IMR-90 (cell line): ENCODE data around the gene STYXL1. TPM values are rescaled to one million over a fixed set of nuclear protein-coding genes. Genes with fewer than 3 reads are reported as not detected.

ENCODE experiments used
- ATAC-seq: fragments of 200-7000 bp; cut with Tn5 transposase; 2 replicates; pipeline ENCODE4 v1.9.1; 2020; ENCODE audit warnings: low read depth, mild to moderate bottlenecking, moderate library complexity
- BruUV-seq: library from RNA; stranded (reverse); fragments of 400-500 nt; replicated peaks from 2 replicates; lab custom pipeline; 2021; lab: Mats Ljungman, UMichigan
- CTCF ChIA-PET: fragments of 300-600 bp; formaldehyde crosslinking; extraction: SDS; loops from one replicate; lab custom pipeline; 2021; ENCODE audit warnings: antibody characterized with exemption; lab: Yijun Ruan, JAX
- POLR2A ChIA-PET: fragments of 300-600 bp; sonication (Branson Sonifier 250); formaldehyde crosslinking; loops from one replicate; lab custom pipeline; 2022; ENCODE audit warnings: antibody characterized with exemption; ENCODE audit not compliant: unreplicated experiment; lab: Charles Lee
- DNase-seq: peaks from one replicate; pipeline ENCODE4 v3.0.0; 2013
- H2AFZ ChIP-seq: replicated peaks from 2 replicates; pipeline ENCODE3; 2013; ENCODE audit warnings: low read length, mild to moderate bottlenecking; ENCODE audit not compliant: poor library complexity
- H2AK5ac ChIP-seq: 2 replicates; pipeline ENCODE4 v1.6.1; 2013; ENCODE audit warnings: low read depth, low read length, inconsistent platforms
- H2AK9ac ChIP-seq: replicated peaks from 2 replicates; pipeline ENCODE3; 2013; ENCODE audit warnings: mild to moderate bottlenecking, low read depth, low read length, moderate library complexity; ENCODE audit not compliant: poor library complexity
- H2BK120ac ChIP-seq: 2 replicates; pipeline ENCODE4 v1.6.1; 2013; ENCODE audit warnings: low read depth, low read length, inconsistent platforms
- H2BK15ac ChIP-seq: 3 replicates; pipeline ENCODE4 v1.6.1; 2013; ENCODE audit warnings: low read depth, low read length, inconsistent platforms
- H2BK20ac ChIP-seq: 2 replicates; pipeline ENCODE4 v1.6.1; 2013; ENCODE audit warnings: low read depth, mild to moderate bottlenecking, inconsistent platforms, low read length, moderate library complexity
- H2BK5ac ChIP-seq: 2 replicates; pipeline ENCODE4 v1.6.1; 2013; ENCODE audit warnings: mild to moderate bottlenecking, low read depth, low read length, inconsistent platforms; ENCODE audit not compliant: poor library complexity, severe bottlenecking
- H3K14ac ChIP-seq: replicated peaks from 2 replicates; pipeline ENCODE4 v1.6.1; 2013; ENCODE audit warnings: low read depth, low read length, inconsistent platforms
- H3K18ac ChIP-seq: 2 replicates; pipeline ENCODE4 v1.6.1; 2013; ENCODE audit warnings: low read depth, low read length, control low read depth
- H3K23ac ChIP-seq: 2 replicates; pipeline ENCODE4 v1.6.1; 2013; ENCODE audit warnings: low read depth, low read length, inconsistent platforms
- H3K27ac ChIP-seq: 2 replicates; pipeline ENCODE4 v1.5.1; 2013; ENCODE audit warnings: mild to moderate bottlenecking, control low read depth, low read length; ENCODE audit not compliant: insufficient read depth
- H3K27me3 ChIP-seq: 2 replicates; pipeline ENCODE4 v1.6.1; 2013; ENCODE audit warnings: low read length; ENCODE audit not compliant: control insufficient read depth, insufficient read depth
- H3K36me3 ChIP-seq: 2 replicates; pipeline ENCODE4 v1.6.1; 2013; ENCODE audit warnings: low read length, mixed read lengths; ENCODE audit not compliant: control insufficient read depth, insufficient read depth
- H3K4ac ChIP-seq: 2 replicates; pipeline ENCODE4 v1.6.1; 2013; ENCODE audit warnings: low read depth, low read length, inconsistent platforms
- H3K4me1 ChIP-seq: 2 replicates; pipeline ENCODE4 v1.6.1; 2013; ENCODE audit warnings: low read length, mixed read lengths; ENCODE audit not compliant: control insufficient read depth, insufficient read depth
- H3K4me2 ChIP-seq: 2 replicates; pipeline ENCODE4 v1.6.1; 2013; ENCODE audit warnings: low read depth, mild to moderate bottlenecking, control low read depth, low read length, moderate library complexity
- H3K4me3 ChIP-seq: 2 replicates; pipeline ENCODE4 v1.5.1; 2013; ENCODE audit warnings: low read depth, mild to moderate bottlenecking, control low read depth, low read length, moderate library complexity; ENCODE audit not compliant: insufficient read depth
- H3K56ac ChIP-seq: 2 replicates; pipeline ENCODE4 v1.6.1; 2013; ENCODE audit warnings: low read length, inconsistent platforms; ENCODE audit not compliant: insufficient read depth; ENCODE audit errors: extremely low read depth
- H3K79me1 ChIP-seq, 2 experiments: 2 replicates each; pipeline ENCODE4 v1.6.1; 2013; ENCODE audit warnings: low read length in 2 of 2, inconsistent platforms in 1 of 2, low read depth in 1 of 2
- H3K9ac ChIP-seq: 2 replicates; pipeline ENCODE4 v1.6.1; 2013; ENCODE audit warnings: low read depth, low read length, control low read depth
- H3K9me1 ChIP-seq: 2 replicates; pipeline ENCODE4 v1.6.1; 2013; ENCODE audit warnings: low read length, inconsistent platforms; ENCODE audit not compliant: insufficient read depth
- H3K9me3 ChIP-seq: 2 replicates; pipeline ENCODE4 v1.6.1; 2013; ENCODE audit warnings: low read length; ENCODE audit not compliant: control insufficient read depth, insufficient read depth
- H4K20me1 ChIP-seq: 2 replicates; pipeline ENCODE4 v1.6.1; 2013; ENCODE audit warnings: low read length, inconsistent platforms; ENCODE audit not compliant: insufficient read depth
- H4K5ac ChIP-seq: 2 replicates; pipeline ENCODE4 v1.6.1; 2013; ENCODE audit warnings: mild to moderate bottlenecking, low read depth, low read length, control low read depth
- H4K8ac ChIP-seq, 2 experiments: 2 replicates each; pipeline ENCODE4 v1.6.1; 2013; ENCODE audit warnings: low read depth in 2 of 2, low read length in 2 of 2, control low read depth in 1 of 2, inconsistent platforms in 1 of 2
- H4K91ac ChIP-seq: 2 replicates; pipeline ENCODE4 v1.6.1; 2013; ENCODE audit warnings: low read depth, low read length, inconsistent platforms; ENCODE audit not compliant: insufficient read depth
- BHLHE40 ChIP-seq: fragments of 150-350 bp; IDR thresholded peaks from 2 replicates; pipeline ENCODE4 v1.6.1; 2016; ENCODE audit warnings: mild to moderate bottlenecking, low read depth, low read length
- CEBPB ChIP-seq: IDR thresholded peaks from 2 replicates; pipeline ENCODE4 v1.6.1; 2012; ENCODE audit warnings: low read depth, low read length, improper control_type of control experiment
- CHD1 ChIP-seq: IDR thresholded peaks from 2 replicates; pipeline ENCODE4 v1.6.1; 2012; ENCODE audit warnings: low read depth, low read length, improper control_type of control experiment
- ELK1 ChIP-seq: fragments of 150-350 bp; IDR thresholded peaks from 2 replicates; pipeline ENCODE4 v1.6.1; 2016; ENCODE audit warnings: low read depth, mild to moderate bottlenecking, low read length, moderate library complexity, borderline replicate concordance
- FOS ChIP-seq: fragments of 150-350 bp; IDR thresholded peaks from 2 replicates; pipeline ENCODE4 v1.6.1; 2016; ENCODE audit warnings: low read depth, low read length
- MAFK ChIP-seq: IDR thresholded peaks from 2 replicates; pipeline ENCODE4 v1.6.1; 2012; ENCODE audit warnings: low read depth, low read length, improper control_type of control experiment
- MAZ ChIP-seq: IDR thresholded peaks from 2 replicates; pipeline ENCODE4 v1.6.1; 2012; ENCODE audit warnings: low read depth, mild to moderate bottlenecking, low read length, improper control_type of control experiment, moderate library complexity, borderline replicate concordance
- MXI1 ChIP-seq: IDR thresholded peaks from 2 replicates; pipeline ENCODE4 v1.6.1; 2012; ENCODE audit warnings: low read depth, mild to moderate bottlenecking, low read length, moderate library complexity, borderline replicate concordance
- NFE2L2 ChIP-seq: fragments of 150-350 bp; IDR thresholded peaks from 2 replicates; pipeline ENCODE4 v1.6.1; 2016; ENCODE audit warnings: low read depth, mild to moderate bottlenecking, low read length
- POLR2A ChIP-seq: IDR thresholded peaks from 2 replicates; pipeline ENCODE4 v1.6.1; 2012; ENCODE audit warnings: mild to moderate bottlenecking, low read depth, low read length
- RAD21 ChIP-seq: IDR thresholded peaks from 2 replicates; pipeline ENCODE4 v1.6.1; 2012; ENCODE audit warnings: low read length, improper control_type of control experiment
- RCOR1 ChIP-seq: IDR thresholded peaks from 2 replicates; pipeline ENCODE4 v1.6.1; 2012; ENCODE audit warnings: mild to moderate bottlenecking, low read length, improper control_type of control experiment; ENCODE audit not compliant: insufficient replicate concordance
- RFX5 ChIP-seq: IDR thresholded peaks from 2 replicates; pipeline ENCODE4 v1.8.0; 2012; ENCODE audit warnings: low read depth, mild to moderate bottlenecking, low read length, moderate library complexity
- SMC3 ChIP-seq: fragments of 150-350 bp; IDR thresholded peaks from 2 replicates; pipeline ENCODE4 v1.6.1; 2016; ENCODE audit warnings: low read depth, mild to moderate bottlenecking, antibody characterized with exemption, low read length, moderate library complexity
- WGBS, 2 experiments: methylation state at CpG; one replicate each; pipeline versions ENCODE4 v1.1.5 to v1.1.7; 2013; ENCODE audit warnings: missing lambda C conversion rate in 2 of 2; ENCODE audit not compliant: insufficient read length in 1 of 2; ENCODE audit errors: extremely low coverage in 2 of 2; 5-methylcytosine and 5-hydroxymethylcytosine counted together
- dilution Hi-C: fragments of 300-500 bp; cut with HindIII; formaldehyde crosslinking; loops from one replicate; pipeline ENCODE4 v1.14.3; 2018; ENCODE audit warnings: low sequenced_read_pairs; ENCODE audit not compliant: unreplicated experiment
- in situ Hi-C: fragments of 300-500 bp; cut with MboI; formaldehyde crosslinking; loops from 3 replicates; pipeline ENCODE4 v1.14.3; 2019; ENCODE audit warnings: low sequenced_read_pairs, inconsistent platforms, mixed read lengths
- intact Hi-C: fragments of 100-400 bp; cut with micrococcal nuclease; formaldehyde crosslinking; loops from 2 replicates; pipeline ENCODE4 v1.10.0; 2022
- polyA plus RNA-seq, 3 experiments: library from polyadenylated mRNA; depleted of rRNA; stranded (reverse); fragments of >200 nt; gene quantifications; 2 replicates each; pipeline ENCODE4 v1.2.3, GENCODE V29; 2012; ENCODE audit warnings: low replicate concordance in 1 of 3
- total RNA-seq: library from RNA; depleted of rRNA; stranded (reverse); fragments of >200 nt; gene quantifications from 2 replicates; pipeline ENCODE4 v1.2.3, GENCODE V29; 2012
- TF ChIP-seq, protein P1 (sequence below): fragments of 150-350 bp; IDR thresholded peaks from 2 replicates; pipeline ENCODE4 v1.6.1; 2017; ENCODE audit warnings: mild to moderate bottlenecking, antibody characterized with exemption, low read length, low read depth
- TF ChIP-seq, protein P2 (sequence below): conservative IDR thresholded peaks from 2 replicates; pipeline ENCODE4 v1.5.1; 2012; ENCODE audit warnings: mild to moderate bottlenecking, low read depth, low read length, improper control_type of control experiment

The STYXL1 gene
- total and polyA plus RNA-seq, 2 of the 4 experiments (the other 2 are of a cell fraction), result 66.1 to 73.8 TPM

GRCh38 chr7:75968012-75968411 is 79.8 kb downstream of the STYXL1 start:
- Histone ChIP-seq H3K18ac (no peak overlapping the region), H3K9ac (no peak overlapping the region), H3K79me1 (peaks cover 6 to 51% of the 10 kb centered on the region in 2 experiments), H3K27me3 (no peaks in the 10 kb centered on the region), H3K14ac (no peak overlapping the region), H2BK5ac (no peak overlapping the region), H3K27ac (no peak overlapping the region), H3K4me2 (no peak overlapping the region), H3K56ac (no peak overlapping the region), H2AK5ac (peak overlapping the region; percentile 4; the same call in 1 of the 2 replicates), H4K91ac (no peak overlapping the region), H2AK9ac (no peak overlapping the region), H4K8ac (no peak overlapping the region), H3K9me3 (no peaks in the 10 kb centered on the region), H4K20me1 (no peaks in the 10 kb centered on the region), H2BK15ac (no peak overlapping the region), H3K9me1 (peaks cover 21% of the 10 kb centered on the region), H3K4ac (no peak overlapping the region), H4K5ac (no peak overlapping the region), H3K23ac (no peak overlapping the region), H3K4me3 (no peak overlapping the region), H3K36me3 (peaks cover 12% of the 10 kb centered on the region; the same call in 1 of the 2 replicates), H2BK120ac (no peak overlapping the region), H2AFZ (no peak overlapping the region), H2BK20ac (no peak overlapping the region), H3K4me1 (peaks cover 17% of the 10 kb centered on the region)
- no CpG with 5 or more reads among the region's 10 CpGs for WGBS, 2 experiments
- CTCF ChIA-PET, result no interaction called here
- dilution Hi-C loops (no loop called here), intact Hi-C loops (loop anchor here (10.0 kb wide), 1 partner anchor 53 kb away; the partner anchor contains the start of gene POR), in situ Hi-C loops (no loop called here)
- TF ChIP-seq, protein P1, sequence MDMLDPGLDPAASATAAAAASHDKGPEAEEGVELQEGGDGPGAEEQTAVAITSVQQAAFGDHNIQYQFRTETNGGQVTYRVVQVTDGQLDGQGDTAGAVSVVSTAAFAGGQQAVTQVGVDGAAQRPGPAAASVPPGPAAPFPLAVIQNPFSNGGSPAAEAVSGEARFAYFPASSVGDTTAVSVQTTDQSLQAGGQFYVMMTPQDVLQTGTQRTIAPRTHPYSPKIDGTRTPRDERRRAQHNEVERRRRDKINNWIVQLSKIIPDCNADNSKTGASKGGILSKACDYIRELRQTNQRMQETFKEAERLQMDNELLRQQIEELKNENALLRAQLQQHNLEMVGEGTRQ, result no peak
- TF ChIP-seq CHD1 (no peak), RFX5 (no peak), SMC3 (no peak), CEBPB (no peak), BHLHE40 (no peak), POLR2A (no peak), MAFK (no peak), ELK1 (no peak), RAD21 (no peak), NFE2L2 (no peak), RCOR1 (no peak), MAZ (no peak), FOS (no peak), MXI1 (no peak)
- TF ChIP-seq, protein P2, sequence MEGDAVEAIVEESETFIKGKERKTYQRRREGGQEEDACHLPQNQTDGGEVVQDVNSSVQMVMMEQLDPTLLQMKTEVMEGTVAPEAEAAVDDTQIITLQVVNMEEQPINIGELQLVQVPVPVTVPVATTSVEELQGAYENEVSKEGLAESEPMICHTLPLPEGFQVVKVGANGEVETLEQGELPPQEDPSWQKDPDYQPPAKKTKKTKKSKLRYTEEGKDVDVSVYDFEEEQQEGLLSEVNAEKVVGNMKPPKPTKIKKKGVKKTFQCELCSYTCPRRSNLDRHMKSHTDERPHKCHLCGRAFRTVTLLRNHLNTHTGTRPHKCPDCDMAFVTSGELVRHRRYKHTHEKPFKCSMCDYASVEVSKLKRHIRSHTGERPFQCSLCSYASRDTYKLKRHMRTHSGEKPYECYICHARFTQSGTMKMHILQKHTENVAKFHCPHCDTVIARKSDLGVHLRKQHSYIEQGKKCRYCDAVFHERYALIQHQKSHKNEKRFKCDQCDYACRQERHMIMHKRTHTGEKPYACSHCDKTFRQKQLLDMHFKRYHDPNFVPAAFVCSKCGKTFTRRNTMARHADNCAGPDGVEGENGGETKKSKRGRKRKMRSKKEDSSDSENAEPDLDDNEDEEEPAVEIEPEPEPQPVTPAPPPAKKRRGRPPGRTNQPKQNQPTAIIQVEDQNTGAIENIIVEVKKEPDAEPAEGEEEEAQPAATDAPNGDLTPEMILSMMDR, result no peak
- no peak for DNase-seq
- ATAC-seq, result no peak
- POLR2A ChIA-PET, result no interaction called here
- BruUV-seq, result no TSS peak
